PC-9 (cell line): ENCODE measurements around the gene CENPA. TPM values are rescaled to one million over a fixed set of nuclear protein-coding genes. Genes with fewer than 3 reads are reported as not detected.

Experiments
- BruUV-seq: library from RNA; stranded (reverse); fragments of 400-500 nt; replicated peaks from 2 replicates; lab custom pipeline; 2021; lab: Mats Ljungman, UMichigan
- CTCF ChIA-PET: fragments of 300-600 bp; sonication (Branson Sonifier 250); formaldehyde crosslinking; loops from one replicate; lab custom pipeline; 2022; ENCODE audit warnings: antibody characterized with exemption; lab: Charles Lee
- POLR2A ChIA-PET: fragments of 300-600 bp; sonication (Branson Sonifier 250); formaldehyde crosslinking; loops from one replicate; lab custom pipeline; 2022; ENCODE audit warnings: antibody characterized with exemption; ENCODE audit not compliant: unreplicated experiment; lab: Charles Lee
- DNase-seq, 2 experiments: peaks; one replicate each; pipeline versions ENCODE4 v3.0.0 to v3.0.0-alpha.2; 2015 to 2022; ENCODE audit warnings: mixed read lengths in 1 of 2
- H2AFZ ChIP-seq: fragments of 200-600 bp; sonication (generic); 2 replicates; pipeline ENCODE4 v1.8.1; 2017; ENCODE audit warnings: antibody characterized with exemption
- H3F3A ChIP-seq: fragments of 200-600 bp; sonication (generic); 2 replicates; pipeline ENCODE4 v1.8.1; 2017; ENCODE audit warnings: antibody characterized with exemption, mild to moderate bottlenecking, low read depth; ENCODE audit not compliant: insufficient read depth
- H3K27ac ChIP-seq: fragments of 200-600 bp; sonication (generic); 2 replicates; pipeline ENCODE4 v1.6.1; 2016; ENCODE audit warnings: mixed run types
- H3K27me3 ChIP-seq: fragments of 200-600 bp; sonication (generic); 2 replicates; pipeline ENCODE4 v1.6.1; 2016; ENCODE audit warnings: low read depth, mixed run types; ENCODE audit not compliant: insufficient read depth
- H3K36me3 ChIP-seq: fragments of 200-600 bp; sonication (generic); 2 replicates; pipeline ENCODE4 v1.6.1; 2016; ENCODE audit warnings: low read depth, mixed run types
- H3K4me1 ChIP-seq: fragments of 200-600 bp; sonication (generic); replicated peaks from 2 replicates; pipeline ENCODE4 v1.6.1; 2016; ENCODE audit warnings: mixed run types; ENCODE audit not compliant: insufficient read depth
- H3K4me2 ChIP-seq: fragments of 200-600 bp; sonication (generic); 2 replicates; pipeline ENCODE4 v1.6.1; 2017; ENCODE audit warnings: mixed run types
- H3K4me3 ChIP-seq: fragments of 200-600 bp; sonication (generic); 2 replicates; pipeline ENCODE4 v1.6.1; 2016; ENCODE audit warnings: mixed run types
- H3K79me2 ChIP-seq: fragments of 200-600 bp; sonication (generic); 2 replicates; pipeline ENCODE4 v1.6.1; 2017; ENCODE audit warnings: low read depth, mixed run types
- H3K9me2 ChIP-seq: fragments of 200-600 bp; sonication (generic); 2 replicates; pipeline ENCODE4 v1.8.1; 2017; ENCODE audit warnings: mild to moderate bottlenecking; ENCODE audit not compliant: insufficient read depth
- H3K9me3 ChIP-seq: fragments of 200-600 bp; sonication (generic); 2 replicates; pipeline ENCODE4 v1.8.1; 2016; ENCODE audit warnings: low read depth; ENCODE audit not compliant: insufficient read depth
- H4K20me1 ChIP-seq: fragments of 200-600 bp; sonication (generic); 2 replicates; pipeline ENCODE4 v1.8.1; 2017; ENCODE audit not compliant: insufficient read depth
- CTCF ChIP-seq: fragments of 200-600 bp; sonication (generic); conservative IDR thresholded peaks from 2 replicates; pipeline ENCODE4 v1.6.1; 2017; ENCODE audit warnings: mixed run types, antibody characterized with exemption, mild to moderate bottlenecking, moderate library complexity
- EZH2 ChIP-seq: fragments of 200-600 bp; sonication (generic); IDR thresholded peaks from 2 replicates; pipeline ENCODE4 v1.8.0; 2017; ENCODE audit warnings: antibody characterized with exemption, low read depth
- intact Hi-C: fragments of 100-400 bp; cut with micrococcal nuclease; formaldehyde crosslinking; loops from one replicate; pipeline ENCODE4 v1.10.0; 2022; ENCODE audit not compliant: unreplicated experiment
- total RNA-seq: library from RNA; stranded (reverse); gene quantifications from 2 replicates; pipeline ENCODE4 v1.2.3, GENCODE V29; 2021

The CENPA gene
- total RNA-seq, 1 experiment from 2014 or later, result 48.8 TPM

GRCh38 chr2:26784570-26785234, 1.2 kb upstream of the CENPA start:
- Histone ChIP-seq H3K27ac (no peak overlapping the region), H3K4me2 (peak overlapping the region; percentile 88), H3K36me3 (peaks cover 7% of the 10 kb centered on the region; the same call in 1 of the 2 replicates), H3K4me1 (peaks cover 25% of the 10 kb centered on the region), H4K20me1 (no peaks in the 10 kb centered on the region; the same call in 1 of the 2 replicates), H3F3A (peaks cover 33% of the 10 kb centered on the region), H3K27me3 (no peaks in the 10 kb centered on the region), H3K79me2 (peaks cover 37% of the 10 kb centered on the region), H2AFZ (no peak overlapping the region), H3K9me3 (no peaks in the 10 kb centered on the region), H3K9me2 (no peaks in the 10 kb centered on the region), H3K4me3 (peak overlapping the region; percentile 53)
- ChIA-PET CTCF (interaction anchor here (0.6 kb wide), 2 partner anchors 12 to 22 kb away, joined by 3 to 4 read pairs; no protein-coding TSS in a partner anchor), POLR2A (no interaction called here)
- intact Hi-C loops, result loop anchor here (1.0 to 2.0 kb wide), 2 partner anchors 26 to 62 kb away; no protein-coding TSS in a partner anchor
- no TSS peak for BruUV-seq
- DNase-seq, result peak in 1 of 2 experiments; percentile 71
- TF ChIP-seq EZH2 (no peak), CTCF (no peak)

- TSS peak; percentile 40 for BruUV-seq
- Histone ChIP-seq H3K4me1 (peaks cover 25% of the 10 kb centered on the region), H3K27me3 (no peaks in the 10 kb centered on the region), H3K79me2 (peaks cover 52% of the 10 kb centered on the region), H3K4me3 (peak overlapping the region; percentile 82), H3K36me3 (peaks cover 2% of the 10 kb centered on the region), H3K9me3 (no peaks in the 10 kb centered on the region), H4K20me1 (no peaks in the 10 kb centered on the region; the same call in 1 of the 2 replicates), H3K4me2 (peak overlapping the region; percentile 93), H2AFZ (peak overlapping the region; percentile 89), H3K9me2 (no peaks in the 10 kb centered on the region), H3K27ac (no peak overlapping the region), H3F3A (peaks cover 20% of the 10 kb centered on the region)
- TF ChIP-seq CTCF (no peak), EZH2 (no peak)
- CTCF ChIA-PET, result interaction anchor here (0.6 kb wide), 1 partner anchor 185 kb away, joined by 3 read pairs; no protein-coding TSS in a partner anchor
- POLR2A ChIA-PET, result interaction anchor here (1.1 kb wide), 1 partner anchor 21 kb away, joined by 3 read pairs; no protein-coding TSS in a partner anchor
- no peak for DNase-seq
- intact Hi-C loops, result no loop called here
Observed at GRCh38 chr2:26786207-26787028, 562 bp downstream of the CENPA start.

- ChIA-PET POLR2A (no interaction called here), CTCF (no interaction called here)
- peaks cover 6% of the 10 kb centered on the region for H3F3A ChIP-seq
- H3K9me2 ChIP-seq, result no peaks in the 10 kb centered on the region
- H3K36me3 ChIP-seq, result peaks cover 41% of the 10 kb centered on the region
- H3K79me2 ChIP-seq, result peaks cover 39% of the 10 kb centered on the region
- H2AFZ ChIP-seq, result no peak overlapping the region
- DNase-seq, result no peak
- intact Hi-C loops, result no loop called here
- H3K4me1 ChIP-seq, result peaks cover 5% of the 10 kb centered on the region
- H4K20me1 ChIP-seq, result no peaks in the 10 kb centered on the region; the same call in 1 of the 2 replicates
- H3K4me3 ChIP-seq, result no peak overlapping the region
- BruUV-seq, result no TSS peak
- H3K27ac ChIP-seq, result no peak overlapping the region
- H3K27me3 ChIP-seq, result no peaks in the 10 kb centered on the region
- no peak for TF ChIP-seq CTCF
- TF ChIP-seq EZH2, result no peak
- no peaks in the 10 kb centered on the region for H3K9me3 ChIP-seq
- no peak overlapping the region for H3K4me2 ChIP-seq
Observed at GRCh38 chr2:26792720-26793119, 6.9 kb downstream of the CENPA start.
